Renal cortical epithelial cell (primary cell): ENCODE data around the gene ERC1. TPM values are rescaled to one million over a fixed set of nuclear protein-coding genes. Genes with fewer than 3 reads are reported as not detected.
A peak's percentile ranks its signal among the peaks of the same experiment; 100 is the strongest.
"Not testable (repeated sequence)": the region's sequence is repeated elsewhere in the genome, so short reads cannot be mapped to it uniquely, and the experiment has no call there.

ENCODE experiments used
- DNase-seq: peaks from one replicate; pipeline ENCODE4 v3.0.0-alpha.2; 2011; ENCODE audit warnings: low read depth
- total RNA-seq: library from RNA; depleted of rRNA; stranded (reverse); fragments of >200 nt; gene quantifications from 2 replicates; pipeline ENCODE4 v1.2.3, GENCODE V29; 2014

ERC1 gene
- total RNA-seq, 1 donor from 2014 or later = 79.3 TPM

DNA sequence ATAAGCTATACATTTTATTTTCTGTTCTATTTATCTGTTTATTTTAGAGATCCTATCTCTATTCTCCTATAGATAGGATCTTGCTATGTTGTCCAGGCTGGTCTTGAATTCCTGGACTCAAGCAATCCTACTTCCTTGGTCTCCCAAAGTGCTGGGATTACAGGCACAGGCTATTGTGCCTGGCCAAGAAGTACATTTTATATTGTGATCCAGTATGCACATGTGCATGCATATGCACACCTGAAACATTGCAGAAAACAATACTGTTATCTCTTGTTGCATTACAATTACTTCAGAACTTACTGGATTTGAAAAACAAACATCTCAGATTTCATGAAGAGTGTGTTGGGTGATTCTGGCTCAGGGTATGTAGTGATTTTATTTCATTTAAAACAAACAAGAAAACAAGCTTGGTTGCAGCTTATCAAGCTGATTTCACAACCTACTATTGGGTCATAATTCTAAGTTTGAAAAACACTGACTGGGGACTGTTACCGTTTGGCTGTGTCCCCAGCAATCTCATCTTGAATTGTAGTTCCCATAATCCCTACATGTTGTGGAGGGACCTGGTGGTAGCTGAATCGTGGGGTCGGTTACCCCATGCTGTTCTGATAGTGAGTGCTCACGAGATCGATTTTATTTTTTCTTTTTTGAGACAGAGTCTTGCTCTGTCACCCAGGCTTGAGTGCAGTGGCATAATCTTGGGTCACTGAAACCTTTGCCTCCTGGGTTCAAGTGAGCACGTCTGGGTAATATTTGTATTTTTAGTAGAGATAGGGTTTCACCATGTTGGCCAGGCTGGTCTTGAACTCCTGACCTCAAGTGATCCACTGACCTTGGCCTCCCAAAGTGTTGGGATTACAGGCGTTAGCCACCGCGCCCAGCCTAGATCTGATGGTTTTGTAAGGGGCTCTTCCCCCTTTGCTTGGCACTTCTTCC is 31.3 kb downstream of the ERC1 start:
- no peak for DNase-seq

- DNase-seq = no peak
Measured at GRCh38 chr12:1030779-1031178, 39.8 kb downstream of the ERC1 start.

DNA sequence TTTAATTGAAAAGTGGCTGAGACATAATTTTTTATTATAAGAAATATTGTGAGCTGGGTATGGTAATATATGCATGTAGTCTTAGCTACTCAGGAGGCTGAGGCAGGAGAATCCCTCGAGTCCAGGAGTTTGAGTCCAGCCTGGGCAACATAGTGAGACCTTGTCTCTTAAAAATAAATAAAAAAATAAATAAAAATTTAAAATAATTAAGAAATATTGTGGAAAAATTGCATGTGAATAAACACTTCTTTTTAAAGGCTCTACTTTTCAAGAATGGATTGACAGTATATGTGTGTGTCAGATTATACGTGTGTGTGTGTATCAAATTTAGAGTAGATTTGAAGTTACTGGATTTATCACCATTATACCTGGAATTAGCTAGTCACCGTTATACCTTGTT is 43.2 kb downstream of the ERC1 start:
- no peak for DNase-seq

DNA sequence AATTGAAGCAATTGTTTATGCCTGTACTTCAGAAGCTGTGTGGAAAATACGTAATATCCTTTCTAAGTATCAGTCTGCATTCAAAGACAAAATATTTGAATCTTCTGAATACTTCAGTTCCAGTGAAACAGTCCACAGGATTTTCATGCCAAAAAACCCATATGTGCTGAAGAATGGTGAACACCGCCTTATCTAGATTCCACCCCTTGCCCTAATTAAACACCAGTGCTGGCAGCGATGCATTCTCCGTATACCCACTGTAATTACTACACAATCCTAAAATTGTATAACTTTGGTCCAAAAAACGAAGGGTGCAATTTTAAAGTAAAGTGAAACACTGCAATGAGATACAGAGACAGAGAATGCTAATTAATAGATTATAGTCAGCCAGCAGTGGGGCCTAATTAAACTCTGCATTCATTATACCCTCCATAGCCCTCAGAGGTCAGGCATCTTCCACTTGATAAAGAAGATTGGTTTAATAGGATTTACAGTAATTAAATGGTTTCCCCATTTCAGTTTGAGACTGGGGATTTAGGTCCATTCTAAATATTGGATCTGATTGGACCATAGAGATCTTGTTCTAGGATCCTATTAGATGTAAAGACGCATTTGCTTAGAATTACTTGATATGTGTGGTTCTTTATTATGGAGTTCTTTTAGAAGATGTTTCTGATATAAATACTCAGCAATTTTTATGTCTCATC is 43.9 kb downstream of the ERC1 start:
- DNase-seq = no peak

DNA sequence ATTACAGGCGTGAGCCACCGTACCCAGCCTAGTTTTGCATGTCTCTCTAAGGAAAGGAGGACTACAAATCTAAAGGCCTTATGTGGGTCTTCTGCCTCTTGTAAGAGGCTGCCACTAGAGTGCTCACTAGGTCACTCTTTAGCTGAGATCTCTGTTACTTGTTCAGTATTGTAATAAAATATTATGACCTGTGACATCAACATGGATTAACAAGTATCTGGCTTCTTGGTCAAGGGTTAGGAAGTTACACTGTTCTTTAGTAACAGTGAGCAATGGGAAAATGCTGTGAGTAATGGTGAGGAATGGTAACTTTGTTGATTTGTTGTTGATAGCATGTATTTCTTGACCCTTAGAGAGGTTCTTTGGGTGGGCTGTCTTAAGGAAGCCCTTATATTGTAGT is 50.5 kb downstream of the ERC1 start:
- no peak for DNase-seq

DNA sequence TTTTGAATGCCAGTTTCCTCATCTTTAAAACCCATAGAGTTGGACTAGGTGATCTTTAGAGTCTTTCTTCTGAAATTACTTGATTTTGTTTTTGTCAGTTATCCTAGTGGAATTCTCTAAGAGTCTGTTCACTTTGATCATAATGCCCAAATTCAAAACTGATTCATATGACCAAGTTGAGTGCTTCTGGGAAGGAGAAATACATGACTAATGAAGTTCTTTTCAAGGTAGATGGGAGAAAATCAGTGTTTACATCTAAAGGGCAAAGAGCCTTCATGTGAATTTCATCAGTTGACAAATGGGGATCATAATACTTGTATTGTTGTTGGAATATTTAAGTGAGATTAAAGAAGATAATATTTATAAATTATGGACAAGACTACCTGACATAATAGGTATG is 53.2 kb downstream of the ERC1 start:
- no peak for DNase-seq

- peak; percentile 31 for DNase-seq
Measured at GRCh38 chr12:1044696-1045095, 53.7 kb downstream of the ERC1 start.

DNA sequence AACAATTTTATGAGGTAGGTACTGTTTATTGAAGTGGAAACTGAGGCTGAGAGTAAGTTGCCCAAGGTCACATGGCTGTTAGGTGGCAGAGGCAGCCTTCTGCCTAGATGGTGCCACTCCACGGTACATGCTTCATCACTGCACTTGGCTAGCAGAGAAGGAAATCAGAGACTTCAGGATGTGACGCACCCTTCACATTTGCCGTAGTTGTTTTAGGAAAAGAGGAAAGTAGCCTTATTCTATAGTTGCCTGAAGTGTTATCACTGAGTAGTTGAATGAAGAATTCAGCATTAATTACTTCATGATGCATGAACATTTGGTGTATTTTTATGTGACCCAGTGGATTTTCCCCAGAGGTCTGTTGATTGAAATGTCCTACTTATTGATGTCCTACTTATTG is 55.7 kb downstream of the ERC1 start:
- no peak for DNase-seq

DNA sequence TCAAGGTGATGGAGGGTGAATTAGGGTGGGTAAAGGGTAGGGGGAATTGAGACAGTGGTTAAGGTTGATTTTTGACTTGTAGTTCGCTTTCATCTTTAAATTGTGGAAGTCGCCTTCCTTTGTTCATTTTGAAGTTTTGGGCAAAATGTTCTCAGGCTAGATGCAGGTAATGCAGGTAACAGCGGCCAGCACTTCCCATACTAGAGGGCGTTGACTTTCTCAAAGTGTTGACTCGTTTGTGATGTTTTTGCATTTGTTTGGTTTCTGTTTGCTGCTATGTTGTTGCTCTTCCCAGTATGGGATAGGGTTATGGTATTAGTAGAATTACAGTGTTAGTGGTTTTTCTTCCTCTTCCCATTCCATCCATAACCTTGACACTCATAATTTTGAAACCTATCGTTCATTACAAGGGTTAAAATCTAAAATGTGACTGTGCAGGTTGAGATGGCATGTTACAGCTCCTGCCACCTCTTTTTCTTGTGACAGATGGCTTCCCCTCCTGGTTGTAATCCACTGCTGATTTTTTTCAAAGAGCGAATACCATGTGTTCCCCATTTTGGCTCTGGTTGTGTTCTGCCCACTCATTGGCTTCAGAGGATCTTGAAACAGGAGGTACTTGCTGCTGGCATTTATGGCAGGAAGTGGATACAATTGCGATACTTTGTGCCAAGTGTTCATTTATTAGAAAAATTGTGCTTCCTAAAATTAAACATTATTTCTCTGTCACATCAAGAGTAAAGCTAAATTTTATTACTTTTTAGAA is 57.1 kb downstream of the ERC1 start:
- no peak for DNase-seq

GRCh38 chr12:1050059-1050707 is 59.2 kb downstream of the ERC1 start:
- no peak for DNase-seq

- DNase-seq = not testable (repeated sequence)
Measured at GRCh38 chr12:1051672-1052071, 60.6 kb downstream of the ERC1 start.

- DNase-seq = no peak
Measured at GRCh38 chr12:1053690-1054089, 62.7 kb downstream of the ERC1 start.

DNA sequence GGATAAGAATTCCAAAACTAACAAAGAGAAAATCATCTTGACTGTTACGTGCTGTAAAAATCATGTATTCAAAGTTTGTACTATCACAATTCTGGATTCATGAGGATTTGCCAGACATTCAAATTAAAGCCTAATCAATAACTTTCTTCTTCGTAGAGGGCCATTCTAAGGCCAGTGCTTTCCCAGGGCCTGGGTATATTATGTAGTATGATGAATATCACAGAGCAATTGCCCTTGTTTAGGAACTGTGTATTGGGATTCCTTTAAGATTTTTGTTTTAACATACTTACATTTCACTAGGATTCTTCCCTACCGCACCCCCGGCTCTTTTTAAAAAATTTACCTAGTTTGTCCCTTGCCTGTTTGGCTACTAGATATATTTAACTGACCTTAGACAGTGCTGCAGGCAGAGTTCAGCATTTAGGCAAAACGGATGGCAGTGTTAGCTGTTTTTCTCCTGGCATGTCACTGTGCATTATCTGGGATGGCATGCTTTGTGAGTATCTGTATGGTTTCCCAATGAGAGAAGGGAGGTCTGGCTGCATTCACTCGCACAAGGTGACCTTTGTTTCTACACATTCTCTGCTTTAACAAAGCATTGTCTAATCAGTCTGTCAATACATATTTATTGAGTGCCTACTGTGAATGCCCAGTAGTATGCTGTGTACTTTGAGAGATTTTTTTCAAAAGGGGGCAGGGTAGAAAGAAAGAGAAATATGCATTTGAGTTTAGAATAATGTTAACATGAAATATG is 63.3 kb downstream of the ERC1 start:
- DNase-seq = no peak

DNA sequence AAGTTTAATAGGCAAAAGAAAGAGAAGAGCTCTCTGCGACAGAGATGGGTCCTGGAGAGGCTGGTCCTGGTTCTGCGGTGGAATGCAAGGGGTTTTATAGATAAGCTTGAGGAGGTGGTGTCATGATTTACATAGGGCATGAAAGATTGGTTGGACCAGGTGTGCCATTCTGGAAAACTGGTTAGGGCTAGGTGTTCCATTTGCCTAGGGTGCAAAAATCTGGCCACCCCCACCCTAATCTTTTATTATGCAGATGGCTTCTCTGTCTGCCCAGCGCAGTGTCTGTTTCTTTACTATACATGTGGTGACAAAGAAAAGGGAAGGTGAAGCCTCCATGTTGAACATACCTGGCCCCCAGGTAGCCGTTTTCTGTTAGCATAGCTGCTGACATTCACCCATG is 65.4 kb downstream of the ERC1 start:
- no peak for DNase-seq

DNA sequence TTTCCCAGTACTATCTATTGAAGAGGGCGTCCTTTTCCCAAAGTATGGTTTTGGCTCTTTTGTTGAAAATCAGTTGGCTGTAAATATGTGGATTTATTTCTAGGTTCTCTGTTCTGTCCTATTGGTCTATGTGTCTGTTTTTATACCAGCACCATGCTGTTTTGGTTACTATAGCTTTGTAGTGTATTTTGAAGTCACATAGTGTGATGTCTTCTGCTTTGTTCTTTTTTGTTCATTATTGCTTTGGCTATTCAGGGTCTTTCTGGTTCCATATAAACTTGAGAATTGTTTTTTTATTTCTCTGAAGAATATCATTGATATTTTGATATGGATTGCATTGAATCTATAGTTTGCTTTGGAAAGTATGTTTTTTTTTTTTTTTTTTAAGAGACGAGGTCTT is 67.4 kb downstream of the ERC1 start:
- DNase-seq = no peak

GRCh38 chr12:1059162-1059561 is 68.1 kb downstream of the ERC1 start:
- DNase-seq = no peak

DNA sequence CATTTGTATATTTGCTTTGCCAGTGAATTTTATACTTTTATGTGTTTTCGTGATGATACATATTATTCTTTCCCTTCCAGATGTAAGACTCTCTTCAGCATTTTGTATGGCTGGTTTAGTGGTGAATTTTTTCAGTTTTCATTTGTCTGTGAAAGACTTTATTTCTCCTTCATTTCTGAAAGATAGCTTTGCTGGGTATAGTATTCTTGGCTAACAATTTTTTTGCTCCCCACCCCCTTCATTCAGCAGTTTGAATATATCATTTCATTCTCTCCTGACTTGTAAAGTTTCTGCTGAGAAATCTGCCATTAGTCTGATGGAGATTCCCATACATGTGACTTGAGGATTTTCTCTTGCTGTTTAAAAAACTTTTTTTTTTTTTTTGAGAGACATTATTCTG is 72.8 kb downstream of the ERC1 start:
- DNase-seq = no peak

- DNase-seq = no peak
Measured at GRCh38 chr12:1064317-1064716, 73.3 kb downstream of the ERC1 start.

- no peak for DNase-seq
Measured at GRCh38 chr12:1065629-1066028, 74.6 kb downstream of the ERC1 start.

- DNase-seq = no peak
Measured at GRCh38 chr12:1069846-1070245, 78.8 kb downstream of the ERC1 start.

GRCh38 chr12:1071182-1071581 is 80.2 kb downstream of the ERC1 start:
- no peak for DNase-seq
